Measurements from ENCODE around the gene LARP4. TPM values are rescaled to one million over a fixed set of nuclear protein-coding genes. Genes with fewer than 3 reads are reported as not detected.

The LARP4 gene
- total and polyA plus RNA-seq, 2 donors (not counting 3 experiments of a cell fraction or from before 2014, with no cell fraction given), result 8.9 to 69.6 TPM

GRCh38 chr12:50452795-50453194 lies 52.1 kb downstream of the LARP4 start:
- peaks cover 2 to 3% of the 10 kb centered on the region in 2 experiments for H3K36me3 ChIP-seq (ENCODE audit: control insufficient read depth in 2 of 2, extremely low read depth in 1 of 2, insufficient read depth in 2 of 2, low read length in 2 of 2)
- dilution Hi-C loops (cut with MboI; ENCODE audit: extremely low pct_ligation_motif_present, low sequenced_read_pairs) (no loop called here), intact Hi-C loops (cut with micrococcal nuclease) (no loop called here)
- no peak overlapping the region for H3K4me2 ChIP-seq (ENCODE audit: insufficient read depth, low read length)
- H4K20me1 ChIP-seq (replicated peaks; ENCODE audit: control insufficient read depth, extremely low read depth, insufficient read depth, low read length), result no peaks in the 10 kb centered on the region
- no peak for FAIRE-seq
- TF ChIP-seq MYC (IDR thresholded peaks at IDR 0.05; ENCODE audit: low read depth, low read length), result no peak
- TF ChIP-seq POLR2AphosphoS5 (IDR thresholded peaks at IDR 0.05; ENCODE audit: insufficient read depth, low read depth, low read length), result no peak
- no peak for TF ChIP-seq EZH2 (IDR thresholded peaks at IDR 0.05; ENCODE audit: borderline replicate concordance, low read depth, low read length, severe bottlenecking)
- TF ChIP-seq POLR2A (IDR thresholded peaks at IDR 0.05; ENCODE audit: low read depth, low read length), result no peak
- no peak for TF ChIP-seq MAX (IDR thresholded peaks at IDR 0.05; ENCODE audit: insufficient read depth, insufficient read length)
- no peak for TF ChIP-seq FOS (IDR thresholded peaks at IDR 0.05; ENCODE audit: borderline replicate concordance, insufficient read depth, low read length)
- no peak for TF ChIP-seq JUN (IDR thresholded peaks at IDR 0.05; ENCODE audit: borderline replicate concordance, insufficient read depth, insufficient read length, low read depth)
- no peak for TF ChIP-seq CTCF (IDR thresholded peaks at IDR 0.05; ENCODE audit: extremely low read depth in 1 of 2, insufficient read depth in 1 of 2, low read depth in 1 of 2, low read length in 2 of 2)
- TF ChIP-seq GATA2 (IDR thresholded peaks at IDR 0.05; ENCODE audit: insufficient read depth, insufficient read length, low read depth, low read length), result no peak
- no TSS peak for BruUV-seq (replicated peaks)
- H3K27me3 ChIP-seq (ENCODE audit: control insufficient read depth in 2 of 2, insufficient read depth in 2 of 2, low read length in 2 of 2), result no peaks in the 10 kb centered on the region
- no peaks in the 10 kb centered on the region for H3K4me1 ChIP-seq (ENCODE audit: control insufficient read depth, extremely low read depth, insufficient read depth, low read length)
- no peak overlapping the region for H3K27ac ChIP-seq (ENCODE audit: insufficient read depth, low read depth, low read length)
- CTCF ChIA-PET, result interaction anchor here (0.6 to 1.4 kb wide), 3 partner anchors 10 to 378 kb away, joined by 3 read pairs; no protein-coding TSS in a partner anchor
- H2AFZ ChIP-seq (ENCODE audit: low read depth, low read length), result no peak overlapping the region
- DNase-seq (ENCODE audit: low read depth, low spot score), result no peak
- POLR2A ChIA-PET, result interaction anchor here (1.2 kb wide), 1 partner anchor 10 kb away, joined by 5 read pairs; no protein-coding TSS in a partner anchor
- H3K9me1 ChIP-seq (replicated peaks; ENCODE audit: control insufficient read depth, extremely low read depth, insufficient read depth, low read length), result no peaks in the 10 kb centered on the region
- H3K9me3 ChIP-seq (replicated peaks; ENCODE audit: control insufficient read depth, insufficient read depth, low read length), result no peaks in the 10 kb centered on the region
- no peak overlapping the region for H3K9ac ChIP-seq (replicated peaks; ENCODE audit: extremely low read depth, insufficient read depth, low read length)
- no peak overlapping the region for H3K4me3 ChIP-seq (replicated peaks in 1 of 3; ENCODE audit: insufficient read depth in 1 of 3, low read depth in 1 of 3, low read length in 3 of 3)
- H3K79me2 ChIP-seq (ENCODE audit: control insufficient read depth, insufficient read depth, low read length), result no peaks in the 10 kb centered on the region
